ENCODE results near the gene LSAMP.

- no peak for TF ChIP-seq POLR2A (IDR thresholded peaks at IDR 0.05; ENCODE audit: low read depth, low read length)
- TF ChIP-seq CTCF (conservative IDR thresholded peaks at IDR 0.05; ENCODE audit: low read depth, low read length) = no peak
- TF ChIP-seq RCOR1 (IDR thresholded peaks at IDR 0.05; ENCODE audit: insufficient replicate concordance, low read length) = no peak
- no peak for TF ChIP-seq USF2 (IDR thresholded peaks at IDR 0.05; ENCODE audit: low read depth, low read length)
- TF ChIP-seq CHD1 (IDR thresholded peaks at IDR 0.05; ENCODE audit: low read depth, low read length) = no peak
- TF ChIP-seq RAD21 (IDR thresholded peaks at IDR 0.05; ENCODE audit: low read length) = no peak
These were observed 469.9 kb downstream of the LSAMP start for GRCh38 chr3:115975353-115975752.
